Measurements from ENCODE around the gene TMC1.

Gene TMC1

DNA sequence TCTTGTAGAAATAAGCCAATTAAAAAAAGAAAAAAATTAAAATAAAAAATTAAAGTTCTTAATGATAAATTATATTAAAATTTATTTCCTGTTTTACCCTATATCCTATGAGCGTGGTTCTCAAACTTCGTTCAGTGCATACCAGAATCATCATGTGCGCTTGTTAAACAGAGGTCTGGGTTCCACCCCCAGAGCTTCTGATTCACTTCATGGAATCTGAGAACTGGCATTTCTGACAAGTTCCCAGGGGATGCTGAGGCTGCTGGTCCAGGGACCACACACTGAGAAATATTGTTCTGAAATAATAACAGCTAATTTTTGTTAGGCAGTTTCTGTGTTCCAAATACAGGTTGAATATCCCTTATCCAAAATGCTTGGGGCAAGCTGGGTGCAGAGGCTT, 79.3 kb downstream of the TMC1 start:
- no peak for DNase-seq

DNA sequence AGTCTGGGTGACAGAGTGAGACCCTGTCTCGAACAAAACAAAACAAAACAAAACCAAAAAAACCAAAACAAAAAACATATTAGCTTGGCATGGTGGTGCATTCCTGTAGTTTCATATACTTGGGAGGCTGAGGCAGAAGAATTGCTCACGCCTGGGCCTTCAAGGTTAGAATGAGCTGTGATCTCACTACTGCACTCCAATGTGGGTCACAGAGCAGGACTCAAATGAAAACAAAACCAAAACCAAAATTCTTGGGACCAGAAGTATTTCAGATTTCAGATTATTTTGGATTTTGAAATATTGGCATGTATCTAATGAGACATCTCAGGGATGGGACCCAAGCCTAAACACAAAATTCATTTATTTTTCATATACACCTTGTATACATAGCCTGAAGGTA, 80.2 kb downstream of the TMC1 start:
- no peak for DNase-seq

DNA sequence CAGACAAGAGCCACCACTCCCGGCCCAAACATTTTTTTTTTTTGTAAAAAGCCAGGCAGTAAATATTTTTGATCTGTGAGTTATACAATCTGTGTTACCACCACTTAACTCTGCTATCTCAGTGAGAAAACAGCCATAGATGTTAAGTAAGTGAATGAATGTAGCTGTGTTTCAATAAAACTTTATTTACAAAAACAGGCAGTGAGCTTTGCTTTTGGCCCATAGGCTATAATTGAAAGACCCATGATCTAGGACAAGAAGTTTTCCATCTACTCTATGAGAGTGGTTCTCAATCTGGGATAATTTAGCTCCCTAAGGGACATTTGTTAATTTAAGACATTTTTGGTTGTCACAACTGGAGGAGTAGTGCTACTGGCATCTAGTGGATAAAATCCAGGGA, 91.0 kb downstream of the TMC1 start:
- no peak for DNase-seq

DNA sequence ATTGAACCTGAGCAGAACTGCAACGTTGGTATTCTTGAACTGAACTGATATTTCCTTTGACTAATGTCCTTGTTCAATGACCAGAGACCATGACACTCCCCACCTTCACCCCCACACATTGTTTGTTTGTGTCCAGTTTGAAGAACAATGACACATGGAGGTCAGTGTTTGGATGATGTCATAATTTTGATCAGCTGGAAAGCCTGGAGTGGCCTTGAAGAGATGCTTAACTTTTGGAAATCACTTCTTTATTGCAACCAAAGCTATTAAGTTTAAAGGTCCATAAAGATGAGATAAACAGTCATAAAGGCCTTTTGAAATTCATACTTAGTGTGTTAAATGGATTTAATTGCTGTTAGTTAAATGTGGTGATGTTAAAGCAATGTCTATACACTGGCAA, 92.7 kb downstream of the TMC1 start:
- no peak for DNase-seq

- DNase-seq = no peak
These were observed 94.5 kb downstream of the TMC1 start for GRCh38 chr9:72615931-72616330.

DNA sequence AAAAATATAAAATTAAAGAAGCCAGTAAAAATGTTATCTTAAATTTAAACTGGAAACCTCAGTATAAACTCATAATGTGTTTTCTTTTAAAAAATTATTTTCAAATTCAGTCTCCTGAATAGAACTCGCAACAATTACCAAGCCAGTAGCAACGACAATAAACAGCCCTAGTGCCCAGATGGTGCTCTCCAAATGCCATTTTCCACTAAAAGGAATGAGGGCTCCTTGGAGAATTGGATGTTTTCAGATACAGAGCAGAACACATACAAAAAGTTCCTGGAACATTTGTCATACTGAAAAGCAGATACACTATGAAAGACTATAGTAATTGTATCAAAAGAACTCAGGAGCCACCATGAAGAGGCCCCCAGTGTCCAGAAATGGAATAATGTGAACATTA, 97.4 kb downstream of the TMC1 start:
- DNase-seq = no peak

DNA sequence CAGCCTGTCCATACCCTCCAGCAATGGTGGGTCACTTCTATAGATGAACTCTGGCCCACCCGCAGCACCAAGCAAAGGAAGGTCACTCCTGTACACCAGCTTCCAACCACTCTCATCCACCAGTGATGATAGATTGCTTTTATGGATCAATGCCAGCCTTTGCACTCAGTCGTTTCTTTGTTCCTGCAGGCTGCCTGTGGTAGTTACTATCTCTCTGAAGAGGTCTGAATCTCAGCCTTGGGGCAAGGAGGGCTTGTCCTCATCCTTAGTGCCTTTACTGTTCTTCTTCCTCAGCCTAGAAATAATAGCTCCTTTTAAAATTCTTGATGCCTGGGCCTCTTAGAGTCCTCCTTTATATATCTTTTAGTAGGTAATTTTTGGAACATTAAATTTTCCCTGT, 100.8 kb downstream of the TMC1 start:
- no peak for DNase-seq

DNA sequence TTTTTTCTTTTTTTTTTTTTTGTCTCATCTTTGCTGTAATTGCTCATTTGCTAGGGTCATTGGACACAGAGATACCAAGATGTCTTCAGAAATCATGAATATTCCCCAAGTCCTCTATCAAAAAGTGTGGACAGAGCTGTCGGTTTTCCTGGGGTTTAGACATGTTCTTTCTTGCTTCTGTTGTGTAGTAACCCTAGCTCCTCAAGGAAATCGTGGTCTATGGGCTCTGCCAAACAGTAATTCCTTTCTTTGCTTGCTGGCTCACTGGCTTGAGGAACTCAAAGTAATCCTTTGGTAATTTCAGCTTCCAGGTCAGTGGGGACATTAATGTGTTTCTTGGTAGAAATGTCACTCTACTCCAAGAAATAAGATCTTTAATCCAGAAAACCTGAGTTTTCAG, 101.7 kb downstream of the TMC1 start:
- peak in 1 of 58 donors; percentile 2 for DNase-seq

DNA sequence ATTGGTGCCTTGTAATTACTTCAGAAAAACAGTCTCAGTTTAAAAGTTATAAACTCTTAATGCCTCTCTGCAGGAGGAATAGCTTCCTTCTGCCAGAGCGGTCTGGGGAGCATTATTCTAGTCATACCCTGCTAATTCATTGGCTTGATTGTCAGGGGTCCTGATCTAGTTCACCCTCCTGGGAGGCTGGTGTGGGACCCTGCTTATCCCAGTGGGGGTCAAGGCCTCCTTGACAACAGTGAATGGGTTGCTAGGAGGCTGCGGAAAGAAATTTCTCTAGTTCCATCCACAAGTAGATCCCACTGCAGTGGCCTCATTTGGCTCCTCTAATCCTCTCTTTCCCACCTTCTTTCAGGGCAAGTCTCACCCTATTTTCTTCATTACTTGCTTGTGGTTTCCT, 105.7 kb downstream of the TMC1 start:
- DNase-seq = peak in 29 of 58 donors; percentile 4 to 75 (median 28)

DNA sequence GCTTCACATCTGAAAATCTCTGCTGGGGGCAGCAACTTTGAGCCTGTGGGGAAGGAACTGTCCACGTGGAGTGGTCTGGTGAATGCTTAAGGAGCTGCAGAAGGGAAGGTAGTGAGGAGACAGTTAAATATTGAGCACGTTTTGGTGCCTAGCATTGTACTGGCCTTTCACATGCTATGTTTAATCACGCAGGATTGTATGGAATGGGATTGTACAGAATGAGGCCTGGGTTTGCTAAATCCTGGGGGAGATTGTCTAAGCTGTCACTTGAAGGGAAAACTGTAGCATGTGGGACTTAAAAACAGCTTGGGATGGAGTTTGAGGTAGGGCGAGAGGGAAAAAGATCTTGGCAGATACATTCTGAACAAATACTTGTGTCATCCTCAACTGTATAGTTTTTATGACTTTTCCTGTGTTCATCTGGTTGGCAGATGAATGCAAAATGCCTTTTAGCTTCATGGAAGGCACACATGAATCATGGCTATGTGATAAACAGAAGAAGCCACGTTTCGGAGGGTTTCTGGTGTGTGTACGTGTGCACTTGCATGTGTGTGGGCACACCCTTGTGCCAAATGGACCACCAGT, 106.6 kb downstream of the TMC1 start:
- no peak for DNase-seq

DNA sequence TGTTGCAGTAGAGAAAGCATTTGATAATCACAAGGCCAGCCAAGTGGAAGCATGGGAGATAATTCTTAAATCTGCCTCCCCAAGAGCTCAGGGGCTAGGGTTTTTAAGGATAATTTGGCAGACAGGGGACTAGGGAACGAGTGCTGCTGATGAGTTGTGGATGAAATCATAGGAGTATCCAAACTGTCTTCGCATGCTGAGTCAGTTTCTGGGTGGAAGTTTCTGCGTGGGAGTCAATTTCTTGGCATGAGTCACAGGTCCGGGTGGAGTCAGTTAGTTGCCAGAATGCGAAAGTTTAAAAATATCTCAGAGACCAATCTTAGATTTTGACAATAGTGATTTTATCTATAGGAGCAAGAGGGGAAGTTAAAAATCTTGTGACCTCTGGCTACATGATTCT, 112.6 kb downstream of the TMC1 start:
- DNase-seq = peak in 14 of 58 donors; percentile 0 to 51 (median 8)

DNA sequence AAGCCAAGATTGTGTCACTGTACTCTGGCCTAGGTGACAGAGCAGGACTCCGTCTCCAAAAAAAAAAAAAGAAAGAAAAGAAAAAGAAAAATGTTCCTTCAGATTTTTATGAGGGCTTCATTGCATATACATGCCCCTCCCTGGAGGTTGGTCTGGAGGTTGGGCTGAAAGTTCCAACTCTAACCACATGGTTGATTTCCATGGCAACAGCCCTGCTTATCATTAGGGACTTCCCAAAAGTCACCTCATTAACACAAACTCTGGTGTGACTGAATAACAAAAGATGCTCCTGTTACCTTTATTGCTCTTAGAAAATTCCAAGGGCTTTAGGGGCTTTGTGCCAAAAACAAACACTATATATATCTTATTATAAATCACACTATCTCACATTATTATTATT, 113.8 kb downstream of the TMC1 start:
- DNase-seq = no peak

DNA sequence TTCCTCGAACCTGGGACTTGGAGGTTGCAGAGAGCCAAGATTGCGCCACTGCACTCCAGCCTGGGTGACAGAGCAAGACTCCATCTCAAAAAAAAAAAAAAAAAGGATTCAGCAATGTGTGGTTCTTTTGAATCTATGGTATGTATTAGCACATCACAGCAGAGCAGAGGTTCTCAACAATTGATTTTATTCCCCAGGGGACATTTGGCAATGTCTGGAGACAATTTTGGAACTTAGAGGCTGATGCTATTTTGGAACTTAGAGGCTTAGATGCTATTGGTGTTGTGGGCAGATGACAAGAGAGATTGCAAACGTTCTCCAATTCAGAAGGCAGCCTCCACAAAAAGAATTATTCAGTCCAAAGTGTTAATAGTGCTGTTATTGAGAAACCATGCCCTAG, 115.2 kb downstream of the TMC1 start:
- no peak for DNase-seq

DNA sequence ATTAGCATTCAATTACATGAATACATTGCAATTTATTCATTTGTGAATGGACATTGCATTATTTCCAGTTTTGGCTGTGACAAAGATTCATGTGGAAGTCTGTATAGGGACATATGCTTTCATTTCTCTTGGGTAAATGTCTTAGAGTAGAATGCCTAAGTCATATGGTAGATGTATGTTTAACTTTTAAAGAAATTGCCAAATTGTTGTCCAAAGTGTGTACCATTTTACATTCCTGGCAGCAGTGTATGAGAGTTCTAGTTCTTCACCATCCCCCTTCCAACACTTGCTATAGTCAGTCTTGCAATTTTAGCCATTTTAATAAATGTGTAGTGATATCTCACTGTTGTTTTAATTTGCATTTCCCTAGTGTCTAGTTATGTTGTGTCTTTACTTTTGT, 122.2 kb downstream of the TMC1 start:
- no peak for DNase-seq

GRCh38 chr9:72646061-72646460, 124.7 kb downstream of the TMC1 start:
- no peak for DNase-seq

GRCh38 chr9:72648324-72649126, 127.1 kb downstream of the TMC1 start:
- no peak for DNase-seq

GRCh38 chr9:72649127-72649442, 127.7 kb downstream of the TMC1 start:
- no peak for DNase-seq

DNA sequence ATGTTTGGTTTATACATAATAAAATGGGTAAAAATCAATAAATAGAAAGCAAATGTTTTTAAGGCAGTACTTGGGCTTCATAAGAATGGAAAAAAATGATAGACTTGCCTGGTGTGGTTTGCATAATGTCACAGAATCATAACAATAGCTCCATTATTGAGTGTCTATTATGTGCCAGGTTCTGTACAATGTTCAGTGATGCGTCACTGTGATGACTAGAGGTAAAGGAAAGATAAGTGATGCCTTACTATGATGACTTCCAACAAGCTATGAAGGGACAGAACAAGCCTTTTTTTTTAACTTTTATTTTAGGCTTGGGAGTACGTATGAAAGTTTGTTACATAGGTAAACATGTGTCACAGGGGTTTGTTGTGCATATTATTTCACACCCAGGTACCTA, 128.8 kb downstream of the TMC1 start:
- DNase-seq = no peak

- peak in 1 of 58 donors; percentile 21 for DNase-seq
These were observed 134.6 kb downstream of the TMC1 start for GRCh38 chr9:72656021-72656420.

- DNase-seq = no peak
These were observed 135.6 kb downstream of the TMC1 start for GRCh38 chr9:72657023-72657422.

DNA sequence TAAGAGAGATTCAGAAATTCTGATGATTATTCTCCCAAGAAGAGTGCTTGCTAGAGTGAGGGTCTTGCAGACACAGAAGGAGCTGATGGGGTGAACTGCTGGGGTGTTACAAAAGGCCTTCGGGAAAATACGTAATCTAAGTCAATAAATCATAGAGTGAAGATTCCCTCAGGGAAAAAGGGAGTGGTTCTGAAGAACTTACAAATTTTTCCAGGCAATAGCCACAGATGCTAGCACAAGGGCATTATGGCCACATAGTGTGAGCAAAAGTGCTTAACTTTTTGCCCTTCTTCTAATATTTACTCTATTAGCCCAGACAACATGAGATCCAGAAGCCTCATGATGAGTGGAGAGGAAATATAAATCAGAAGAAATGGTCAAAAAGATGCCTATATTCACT, 137.3 kb downstream of the TMC1 start:
- no peak for DNase-seq

DNA sequence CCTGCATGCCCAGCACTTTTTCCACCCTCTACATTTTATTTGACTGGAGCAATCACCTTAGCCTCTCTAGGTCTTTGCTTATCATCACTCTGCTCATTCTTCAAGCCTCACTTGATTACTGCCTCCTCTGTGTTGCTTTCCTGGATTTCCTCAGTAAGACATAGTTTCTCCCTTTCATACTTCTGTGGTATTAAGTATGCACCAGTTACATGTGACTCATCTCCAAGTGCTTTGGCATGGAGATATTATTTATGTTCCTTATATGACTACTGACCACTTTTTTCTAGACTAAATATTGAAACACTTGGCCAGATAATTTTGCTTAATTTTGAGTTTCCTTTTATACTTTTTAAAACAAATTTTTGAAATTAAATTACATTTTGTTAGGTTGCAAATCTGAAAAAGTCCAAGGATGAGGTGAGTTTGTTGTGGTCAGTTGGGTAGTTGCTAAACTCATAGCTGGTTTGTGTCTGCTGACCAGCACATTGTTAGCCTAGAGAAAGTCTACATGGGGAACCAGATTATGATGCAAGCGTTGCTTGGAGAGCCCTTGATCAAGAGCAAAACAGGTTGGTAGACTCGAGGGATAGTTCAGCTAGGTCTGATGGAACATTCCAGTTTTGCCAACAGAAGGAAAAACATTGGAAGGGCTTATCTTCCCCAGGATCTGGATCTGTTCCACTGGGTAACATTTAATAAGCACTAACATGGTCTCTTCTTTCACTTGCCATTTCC, 140.2 kb downstream of the TMC1 start:
- no peak for DNase-seq

DNA sequence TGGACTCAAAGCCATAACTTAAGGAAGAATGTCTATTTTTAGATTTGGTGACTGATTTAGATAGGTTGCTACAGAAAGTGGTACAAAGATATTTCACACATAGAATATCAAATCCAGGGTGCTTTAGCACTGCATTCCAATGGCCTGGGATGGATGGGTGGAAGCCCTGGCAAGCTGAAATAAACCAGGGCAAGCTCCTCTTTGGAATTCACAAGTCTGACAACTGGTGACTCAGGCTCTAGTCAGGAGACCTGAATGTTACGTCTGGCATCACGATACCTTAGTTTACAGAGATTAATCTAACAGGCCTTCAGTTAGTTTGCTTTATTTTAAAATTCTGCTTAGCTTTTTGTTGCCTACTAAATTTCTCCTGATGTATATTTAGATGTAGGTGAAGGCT, 144.0 kb downstream of the TMC1 start:
- DNase-seq = no peak
